ENCODE results near the gene C9orf50.
"Not testable (repeated sequence)": the region's sequence is repeated elsewhere in the genome, so short reads cannot be mapped to it uniquely, and the experiment has no call there.

C9orf50 gene

DNA sequence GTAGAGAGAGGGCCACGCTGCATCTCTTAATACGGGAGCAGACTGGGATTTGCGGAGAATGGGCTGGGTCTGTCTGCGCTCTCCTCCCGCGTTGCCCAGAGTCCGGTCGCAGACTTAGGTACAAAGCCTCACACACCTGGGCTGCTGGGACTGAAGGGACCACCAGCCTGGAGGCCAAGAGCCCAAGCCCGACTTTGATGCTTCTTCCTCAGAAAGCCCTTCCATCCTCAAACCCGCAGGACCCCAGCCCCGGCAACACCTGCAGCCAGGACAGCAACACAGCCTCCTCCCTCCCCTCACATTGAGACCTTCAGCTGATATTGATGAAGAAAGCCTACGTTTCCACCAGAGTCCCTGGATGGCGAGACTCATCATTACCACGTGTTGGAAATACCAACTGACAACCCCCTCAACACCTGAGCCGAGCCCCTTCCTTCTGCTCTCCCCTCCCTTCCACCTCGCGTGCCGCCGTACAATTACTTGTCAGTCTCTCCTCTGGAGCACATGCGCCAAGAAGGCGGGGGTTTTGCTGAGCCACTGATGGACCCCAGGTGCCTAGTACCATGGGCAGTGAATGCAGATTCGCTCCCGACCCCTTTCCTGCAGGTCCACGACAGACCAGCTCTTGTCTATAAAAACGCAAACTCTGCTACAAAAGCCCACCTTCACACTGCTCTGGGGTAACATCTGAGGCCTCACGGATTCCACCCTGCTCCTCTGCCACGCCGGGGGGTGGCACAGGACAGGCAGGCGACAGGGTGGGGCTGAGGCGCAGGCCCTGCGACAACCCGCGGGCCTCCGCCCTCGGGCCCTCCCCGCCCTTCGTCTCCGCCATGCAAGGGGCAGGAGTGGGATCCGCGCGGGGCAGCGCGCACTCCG, 20.2 kb upstream of the C9orf50 start:
- no peak for TF ChIP-seq CTCF (IDR thresholded peaks at IDR 0.05; ENCODE audit: extremely low read depth, missing control alignments)
- DNase-seq (ENCODE audit: low spot score), result no peak

DNA sequence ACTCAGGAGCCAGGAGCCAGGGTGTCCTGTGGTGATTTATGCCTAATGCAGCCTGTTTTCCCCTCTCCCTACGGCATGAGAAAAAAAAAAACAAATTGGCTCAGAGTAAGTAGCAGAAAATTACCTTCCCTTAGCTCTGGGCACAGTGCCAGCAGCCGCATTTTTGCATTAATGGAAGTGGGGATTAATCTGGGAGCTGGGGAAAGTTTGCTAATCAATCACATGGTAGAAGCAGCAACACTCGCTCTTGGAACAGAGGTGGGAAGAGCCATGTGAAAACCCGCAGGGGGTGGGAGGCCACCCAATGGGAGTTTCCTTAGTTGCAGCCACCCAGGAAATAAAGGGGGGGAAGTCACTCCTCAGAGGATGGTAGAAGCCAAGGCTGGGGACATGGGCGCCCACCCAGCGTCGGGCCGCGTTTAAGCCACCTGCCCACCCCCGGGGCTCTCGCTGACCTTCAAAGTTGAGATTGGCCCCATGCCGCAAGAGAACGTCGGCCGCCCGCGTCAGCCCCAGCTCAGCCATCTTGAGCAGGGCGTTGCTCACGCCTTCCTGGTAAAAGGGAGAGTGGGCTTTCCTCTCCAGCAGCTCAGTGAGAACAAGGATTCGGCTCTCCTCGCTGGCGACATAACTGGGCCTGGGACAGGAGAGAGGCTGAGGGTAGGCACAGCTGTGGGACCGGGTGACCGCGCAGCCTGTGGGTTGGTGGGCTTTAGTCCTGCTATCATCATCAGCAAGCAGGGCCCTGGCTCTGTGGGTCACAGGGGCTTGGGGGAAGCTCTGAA, 19.4 kb upstream of the C9orf50 start:
- TF ChIP-seq CTCF (IDR thresholded peaks at IDR 0.05; ENCODE audit: extremely low read depth, missing control alignments), result no peak
- DNase-seq (ENCODE audit: low spot score), result no peak

- DNase-seq (ENCODE audit: low spot score), result no peak
- TF ChIP-seq CTCF (IDR thresholded peaks at IDR 0.05; ENCODE audit: extremely low read depth, missing control alignments), result no peak
These were observed 18.8 kb upstream of the C9orf50 start for GRCh38 chr9:129639756-129640085.

DNA sequence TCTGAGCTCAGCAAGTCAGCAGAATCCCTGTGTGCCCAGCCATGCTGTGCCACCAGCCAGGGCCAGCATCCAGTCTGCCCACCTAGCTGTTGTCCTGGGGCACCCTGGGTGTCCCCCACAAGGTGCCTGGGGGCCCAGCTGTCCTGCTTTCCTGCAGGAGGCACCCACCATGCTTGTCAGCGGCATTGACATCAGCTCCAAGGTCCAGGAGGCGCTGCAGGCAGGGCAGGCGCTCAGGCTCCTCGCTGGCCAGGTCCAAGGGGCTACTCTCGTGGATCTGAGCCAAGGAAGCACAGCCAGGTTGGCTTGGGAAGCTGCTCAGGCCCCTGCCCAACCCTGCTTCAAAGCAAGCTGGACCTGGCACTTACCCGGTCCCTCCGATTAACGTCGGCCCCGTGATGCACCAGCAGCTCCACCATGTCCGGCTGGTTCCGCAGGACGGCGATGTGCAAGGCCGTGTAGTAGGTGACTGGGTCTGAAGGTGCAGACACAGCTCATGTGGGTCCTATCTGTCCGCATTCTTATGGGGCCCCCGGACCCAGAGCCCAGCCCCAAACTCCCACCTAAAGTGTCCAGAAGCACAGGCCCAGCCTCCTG, 18.2 kb upstream of the C9orf50 start:
- DNase-seq (ENCODE audit: low spot score), result no peak
- no peak for TF ChIP-seq CTCF (IDR thresholded peaks at IDR 0.05; ENCODE audit: extremely low read depth, missing control alignments)

GRCh38 chr9:129637673-129638439, 17.0 kb upstream of the C9orf50 start:
- TF ChIP-seq CTCF (IDR thresholded peaks at IDR 0.05; ENCODE audit: extremely low read depth, missing control alignments), result no peak

GRCh38 chr9:129637102-129637501, 16.2 kb upstream of the C9orf50 start:
- no peak for TF ChIP-seq CTCF (IDR thresholded peaks at IDR 0.05; ENCODE audit: extremely low read depth, missing control alignments)
- no peak for DNase-seq (ENCODE audit: low spot score)

More at GRCh38 chr9:129637673-129638439, 17.0 kb upstream of the C9orf50 start:
- DNase-seq (ENCODE audit: low spot score), result no peak

GRCh38 chr9:129636343-129636742, 15.4 kb upstream of the C9orf50 start:
- not testable (repeated sequence) for DNase-seq (ENCODE audit: low spot score)
